PFSK-1 (cell line): ENCODE data around the gene SEMA3D.

Experiments used
- FOXP2 ChIP-seq: optimal IDR thresholded peaks from 2 replicates; pipeline ENCODE3; 2011; ENCODE audit warnings: borderline replicate concordance, control low read depth, inconsistent platforms; ENCODE audit not compliant: insufficient read depth; ENCODE audit errors: extremely low read length, extremely low read depth
- POLR2AphosphoS5 ChIP-seq: IDR thresholded peaks from 2 replicates; pipeline ENCODE4 v1.6.1; 2012; ENCODE audit warnings: low read depth, mild to moderate bottlenecking, control low read depth, low read length, moderate library complexity
- TAF1 ChIP-seq: IDR thresholded peaks from 2 replicates; pipeline ENCODE4 v1.6.1; 2012; ENCODE audit warnings: low read length, control low read depth, borderline replicate concordance; ENCODE audit not compliant: insufficient read depth

DNA sequence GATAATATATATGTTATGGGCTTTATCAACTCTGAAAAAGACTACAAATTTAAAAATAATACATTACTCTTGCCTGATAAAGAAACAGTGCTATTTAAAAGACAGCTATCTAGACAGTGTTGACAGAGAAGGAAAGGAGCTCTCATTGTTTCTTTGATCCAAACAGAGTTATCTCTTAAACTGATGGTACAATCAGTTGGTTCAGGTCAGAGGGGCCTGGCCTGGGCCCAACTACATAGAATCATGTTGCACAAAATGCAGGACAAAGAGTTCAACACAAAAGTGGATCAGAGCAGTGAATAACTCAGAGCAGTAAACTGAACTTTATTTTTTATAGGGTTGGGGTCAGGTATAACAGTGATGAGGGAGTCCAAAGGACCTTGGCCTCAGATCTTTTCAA is 33.8 kb upstream of the SEMA3D start:
- TF ChIP-seq POLR2AphosphoS5 (no peak), TAF1 (no peak), FOXP2 (no peak)
